HCT116 (cell line): ENCODE data around the gene SLC44A3. TPM values are rescaled to one million over a fixed set of nuclear protein-coding genes. Genes with fewer than 3 reads are reported as not detected.

ENCODE experiments used
- ATAC-seq: fragments of 200-7000 bp; cut with Tn5 transposase; 2 replicates; pipeline ENCODE4 v1.9.1; 2020; ENCODE audit warnings: mild to moderate bottlenecking, moderate library complexity
- BruUV-seq: library from RNA; stranded (reverse); fragments of 400-500 nt; replicated peaks from 2 replicates; lab custom pipeline; 2021; lab: Mats Ljungman, UMichigan
- CTCF ChIA-PET: fragments of 300-600 bp; sonication (Branson Sonifier 250); formaldehyde crosslinking; loops from one replicate; lab custom pipeline; 2021; ENCODE audit warnings: antibody characterized with exemption; lab: Charles Lee
- POLR2A ChIA-PET: fragments of 300-600, 350-600 bp; sonication (Branson Sonifier 250); formaldehyde crosslinking; loops from one replicate; lab custom pipeline; 2021; ENCODE audit warnings: antibody characterized with exemption; lab: Charles Lee
- RAD21 ChIA-PET, 2 experiments: fragments of 300-600 bp; sonication (Branson Sonifier 250); formaldehyde crosslinking; loops; one replicate each; lab custom pipeline; 2023; ENCODE audit warnings: low total read pairs in 2 of 2; ENCODE audit not compliant: uncharacterized antibody in 2 of 2, unreplicated experiment in 2 of 2, low non-redundant PET in 1 of 2; lab: Charles Lee
- DNase-seq: peaks from one replicate; pipeline ENCODE4 v3.0.0-alpha.2; 2010; ENCODE audit warnings: low read depth, low spot score
- H2AFZ ChIP-seq: fragments of 200-600 bp; shearing (Covaris generic), sonication (generic); 2 replicates; pipeline ENCODE4 v1.6.1; 2017; ENCODE audit warnings: low read depth, mixed run types, mixed read lengths, antibody characterized with exemption, low read length; ENCODE audit not compliant: poor library complexity, severe bottlenecking
- H3K27ac ChIP-seq: 2 replicates; pipeline ENCODE4 v1.5.1; 2012; ENCODE audit warnings: low read depth, low read length
- H3K27me3 ChIP-seq: fragments of 200-600 bp; sonication (generic); 2 replicates; pipeline ENCODE4 v1.6.1; 2016; ENCODE audit warnings: mixed run types, low read length, mixed read lengths; ENCODE audit not compliant: insufficient read depth
- H3K36me3 ChIP-seq, 2 experiments: fragments of 200-500 bp in 1 of 2; fragments of 200-600 bp in 1 of 2; sonication (Bioruptor generic) in 1 of 2; sonication (generic) in 1 of 2; 2 replicates each; pipeline versions ENCODE4 v1.5.1 to v1.6.1; 2014 to 2016; ENCODE audit warnings: low read length in 2 of 2, inconsistent platforms in 1 of 2, mixed read lengths in 1 of 2, mixed run types in 1 of 2; ENCODE audit not compliant: insufficient read depth in 2 of 2, control insufficient read depth in 1 of 2
- H3K4me1 ChIP-seq, 2 experiments: fragments of 200-600 bp in 1 of 2; sonication (generic) in 1 of 2; 2 replicates each; pipeline versions ENCODE4 v1.5.1 to v1.6.1; 2012 to 2017; ENCODE audit warnings: low read length in 2 of 2, inconsistent platforms in 1 of 2, mild to moderate bottlenecking in 1 of 2, mixed read lengths in 1 of 2, mixed run types in 1 of 2, moderate library complexity in 1 of 2; ENCODE audit not compliant: insufficient read depth in 2 of 2, control insufficient read depth in 1 of 2
- H3K4me2 ChIP-seq: fragments of 200-600 bp; sonication (generic); 2 replicates; pipeline ENCODE4 v1.6.1; 2017; ENCODE audit warnings: mixed run types, low read length, mixed read lengths
- H3K4me3 ChIP-seq, 2 experiments: fragments of 200-600 bp in 1 of 2; sonication (generic) in 1 of 2; replicated peaks in 1 of 2; 2 replicates each; pipeline ENCODE4 v1.5.1; 2011 to 2016; ENCODE audit warnings: low read length in 2 of 2, control low read depth in 1 of 2, low read depth in 1 of 2, mild to moderate bottlenecking in 1 of 2, mixed read lengths in 1 of 2, mixed run types in 1 of 2
- H3K79me2 ChIP-seq: fragments of 200-600 bp; sonication (generic); 2 replicates; pipeline ENCODE4 v1.6.1; 2017; ENCODE audit warnings: mild to moderate bottlenecking, mixed run types, low read length, moderate library complexity, mixed read lengths; ENCODE audit not compliant: insufficient read depth
- H3K9ac ChIP-seq: fragments of 200-600 bp; sonication (generic); 2 replicates; pipeline ENCODE4 v1.6.1; 2016; ENCODE audit warnings: low read length, mixed read lengths
- H3K9me2 ChIP-seq: fragments of 200-600 bp; sonication (generic), shearing (Covaris generic); 2 replicates; pipeline ENCODE4 v1.6.1; 2017; ENCODE audit warnings: mixed run types, mild to moderate bottlenecking, moderate library complexity; ENCODE audit not compliant: insufficient read depth
- H3K9me3 ChIP-seq, 2 experiments: fragments of 200-500 bp in 1 of 2; fragments of 200-600 bp in 1 of 2; sonication (Bioruptor generic) in 1 of 2; sonication (generic) in 1 of 2; 2 replicates each; pipeline ENCODE4 v1.6.1; 2014 to 2017; ENCODE audit warnings: low read length in 2 of 2, mixed read lengths in 2 of 2, inconsistent platforms in 1 of 2, low read depth in 1 of 2, mild to moderate bottlenecking in 1 of 2, mixed run types in 1 of 2, moderate library complexity in 1 of 2; ENCODE audit not compliant: control insufficient read depth in 1 of 2, insufficient read depth in 1 of 2
- H4K20me1 ChIP-seq: fragments of 200-600 bp; sonication (generic), shearing (Covaris generic); 2 replicates; pipeline ENCODE4 v1.6.1; 2017; ENCODE audit warnings: mixed run types, mild to moderate bottlenecking, moderate library complexity; ENCODE audit not compliant: insufficient read depth
- CBX3 ChIP-seq: IDR thresholded peaks from 2 replicates; pipeline ENCODE4 v1.6.1; 2012; ENCODE audit warnings: low read depth
- EGR1 ChIP-seq: IDR thresholded peaks from 2 replicates; pipeline ENCODE4 v1.6.1; 2012; ENCODE audit warnings: low read depth
- EZH2 ChIP-seq: fragments of 200-600 bp; sonication (generic); IDR thresholded peaks from 2 replicates; pipeline ENCODE4 v1.6.1; 2017; ENCODE audit warnings: antibody characterized with exemption, mixed run types
- EZH2phosphoT487 ChIP-seq: fragments of 200-600 bp; IDR thresholded peaks from 2 replicates; pipeline ENCODE4 v1.6.1; 2018; ENCODE audit warnings: antibody characterized with exemption, borderline replicate concordance
- FOSL1 ChIP-seq: IDR thresholded peaks from 2 replicates; pipeline ENCODE4 v1.6.1; 2012; ENCODE audit warnings: low read depth
- JUND ChIP-seq: IDR thresholded peaks from 2 replicates; pipeline ENCODE4 v1.6.1; 2012
- RAD21 ChIP-seq: IDR thresholded peaks from 2 replicates; pipeline ENCODE4 v1.6.1; 2012; ENCODE audit warnings: low read depth, mild to moderate bottlenecking
- SP1 ChIP-seq: IDR thresholded peaks from 2 replicates; pipeline ENCODE4 v1.6.1; 2012; ENCODE audit warnings: low read depth
- SRF ChIP-seq: IDR thresholded peaks from 2 replicates; pipeline ENCODE4 v1.6.1; 2012; ENCODE audit warnings: low read depth
- ZNF274 ChIP-seq: fragments of 200-500 bp; sonication (Bioruptor generic); IDR thresholded peaks from 2 replicates; pipeline ENCODE4 v1.6.1; 2014; ENCODE audit warnings: mild to moderate bottlenecking, low read depth, low read length, inconsistent platforms
- intact Hi-C: fragments of 100-400 bp; cut with micrococcal nuclease; formaldehyde crosslinking; loops from 2 replicates; pipeline ENCODE4 v1.10.0; 2022
- total RNA-seq: library from RNA; stranded (reverse); gene quantifications from one replicate; pipeline ENCODE4 v1.2.1, GENCODE V29; 2021; ENCODE audit not compliant: unreplicated experiment
- TF ChIP-seq, protein P1 (sequence below): IDR thresholded peaks from 2 replicates; pipeline ENCODE4 v1.6.1; 2012
- TF ChIP-seq, protein P2 (sequence below): IDR thresholded peaks from 2 replicates; pipeline ENCODE4 v1.6.1; 2012
- TF ChIP-seq, protein P3 (sequence below): IDR thresholded peaks from 2 replicates; pipeline ENCODE4 v1.6.1; 2011; ENCODE audit warnings: mild to moderate bottlenecking, low read length, moderate library complexity; ENCODE audit not compliant: insufficient replicate concordance; ENCODE audit errors: extremely low read depth

SLC44A3 gene
- total RNA-seq, 1 experiment from 2014 or later = 9.6 TPM

DNA sequence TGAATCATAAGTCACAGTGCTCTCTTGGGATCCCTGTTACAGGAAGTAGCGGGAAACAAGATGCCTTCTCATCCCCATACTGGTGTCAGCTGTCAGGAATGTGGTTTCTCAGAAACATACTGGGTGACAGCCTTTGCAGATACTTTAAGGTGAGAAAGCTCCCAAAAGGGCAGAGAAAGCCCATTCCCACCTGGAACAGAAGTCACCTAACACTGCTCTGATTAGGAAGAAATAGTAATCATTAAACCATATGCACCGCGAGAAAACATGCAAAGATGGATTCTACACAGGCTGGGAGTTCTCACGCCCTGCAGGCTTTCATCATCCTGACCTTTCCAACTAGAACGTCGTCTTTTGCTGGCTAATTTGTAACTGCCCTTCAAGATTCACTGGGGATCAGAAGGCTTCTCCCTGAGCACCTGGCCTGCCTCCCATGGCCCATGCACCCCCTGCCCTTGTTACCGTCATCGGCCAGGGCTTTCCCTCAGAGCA lies 46.2 kb upstream of the SLC44A3 start:
- H3K27ac ChIP-seq = peak overlapping the region; percentile 15; the same call in 1 of the 2 replicates
- peak overlapping the region; percentile 37 for H3K9ac ChIP-seq
- H3K4me2 ChIP-seq = peak overlapping the region; percentile 48
- no peaks in the 10 kb centered on the region for H3K79me2 ChIP-seq
- H4K20me1 ChIP-seq = no peaks in the 10 kb centered on the region
- RAD21 ChIA-PET = no interaction called here
- H3K9me2 ChIP-seq = no peaks in the 10 kb centered on the region
- no peaks in the 10 kb centered on the region for H3K36me3 ChIP-seq
- H3K4me1 ChIP-seq = peaks cover 13 to 35% of the 10 kb centered on the region in 2 experiments
- TF ChIP-seq, protein P1, sequence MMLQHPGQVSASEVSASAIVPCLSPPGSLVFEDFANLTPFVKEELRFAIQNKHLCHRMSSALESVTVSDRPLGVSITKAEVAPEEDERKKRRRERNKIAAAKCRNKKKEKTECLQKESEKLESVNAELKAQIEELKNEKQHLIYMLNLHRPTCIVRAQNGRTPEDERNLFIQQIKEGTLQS = no peak
- TF ChIP-seq RAD21 = no peak; the same call in 1 of the 2 replicates
- TF ChIP-seq FOSL1 = peak; percentile 70
- peak; percentile 71 for TF ChIP-seq SP1
- peak; percentile 58 for TF ChIP-seq JUND
- TF ChIP-seq EGR1 = no peak
- TF ChIP-seq, protein P2, sequence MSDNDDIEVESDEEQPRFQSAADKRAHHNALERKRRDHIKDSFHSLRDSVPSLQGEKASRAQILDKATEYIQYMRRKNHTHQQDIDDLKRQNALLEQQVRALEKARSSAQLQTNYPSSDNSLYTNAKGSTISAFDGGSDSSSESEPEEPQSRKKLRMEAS = peak; percentile 57; the same call in 1 of the 2 replicates
- TF ChIP-seq CBX3 = 0 out of 2 replicates have a peak, but pooled peaks have one; percentile 28
- TF ChIP-seq ZNF274 = no peak
- ATAC-seq (peak; percentile 80), DNase-seq (peak; percentile 32)
- CTCF ChIA-PET = interaction anchor here (1.1 kb wide), 1 partner anchor 30 kb away, joined by 3 read pairs; no protein-coding TSS in a partner anchor
- POLR2A ChIA-PET = no interaction called here
- peak overlapping the region in 1 of 2 experiments; percentile 3; a peak in 1 of 4 replicates for H3K4me3 ChIP-seq
- intact Hi-C loops = no loop called here
- BruUV-seq = no TSS peak
- no peak overlapping the region for H2AFZ ChIP-seq
- no peaks in the 10 kb centered on the region for H3K9me3 ChIP-seq
- H3K27me3 ChIP-seq = no peaks in the 10 kb centered on the region

DNA sequence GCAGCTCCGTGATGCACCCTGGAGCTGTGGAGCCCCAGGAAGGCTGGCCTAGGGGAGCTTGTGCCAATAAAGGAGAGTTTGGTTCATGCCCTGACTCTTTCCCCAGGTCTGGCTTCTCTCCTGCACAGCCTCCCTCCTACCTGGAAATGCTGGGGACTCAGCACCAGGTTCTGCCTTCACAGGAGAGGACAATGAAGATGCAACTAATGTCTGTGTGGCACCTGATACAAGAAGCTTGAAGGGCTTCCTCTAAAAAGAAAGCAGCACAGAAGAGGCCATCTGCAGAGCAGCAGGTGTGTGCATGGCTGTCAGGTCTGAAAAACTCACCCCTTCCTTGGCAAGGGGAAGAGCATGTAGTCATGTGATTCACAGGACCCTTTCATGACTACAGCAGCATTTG lies 43.7 kb upstream of the SLC44A3 start:
- Histone ChIP-seq H2AFZ (no peak overlapping the region), H3K4me2 (no peak overlapping the region), H3K27ac (no peak overlapping the region), H3K27me3 (no peaks in the 10 kb centered on the region), H3K4me3 (no peak overlapping the region), H3K4me1 (peaks cover 13 to 35% of the 10 kb centered on the region in 2 experiments), H3K9me3 (no peaks in the 10 kb centered on the region), H3K9ac (no peak overlapping the region), H4K20me1 (no peaks in the 10 kb centered on the region), H3K9me2 (no peaks in the 10 kb centered on the region), H3K79me2 (no peaks in the 10 kb centered on the region), H3K36me3 (no peaks in the 10 kb centered on the region)
- RAD21 ChIA-PET = no interaction called here
- CTCF ChIA-PET = no interaction called here
- POLR2A ChIA-PET = no interaction called here
- intact Hi-C loops = no loop called here
- ATAC-seq (no peak), DNase-seq (no peak)
- BruUV-seq = no TSS peak
- TF ChIP-seq SRF (no peak), FOSL1 (no peak), EZH2 (no peak), EZH2phosphoT487 (no peak)
- TF ChIP-seq, protein P3, sequence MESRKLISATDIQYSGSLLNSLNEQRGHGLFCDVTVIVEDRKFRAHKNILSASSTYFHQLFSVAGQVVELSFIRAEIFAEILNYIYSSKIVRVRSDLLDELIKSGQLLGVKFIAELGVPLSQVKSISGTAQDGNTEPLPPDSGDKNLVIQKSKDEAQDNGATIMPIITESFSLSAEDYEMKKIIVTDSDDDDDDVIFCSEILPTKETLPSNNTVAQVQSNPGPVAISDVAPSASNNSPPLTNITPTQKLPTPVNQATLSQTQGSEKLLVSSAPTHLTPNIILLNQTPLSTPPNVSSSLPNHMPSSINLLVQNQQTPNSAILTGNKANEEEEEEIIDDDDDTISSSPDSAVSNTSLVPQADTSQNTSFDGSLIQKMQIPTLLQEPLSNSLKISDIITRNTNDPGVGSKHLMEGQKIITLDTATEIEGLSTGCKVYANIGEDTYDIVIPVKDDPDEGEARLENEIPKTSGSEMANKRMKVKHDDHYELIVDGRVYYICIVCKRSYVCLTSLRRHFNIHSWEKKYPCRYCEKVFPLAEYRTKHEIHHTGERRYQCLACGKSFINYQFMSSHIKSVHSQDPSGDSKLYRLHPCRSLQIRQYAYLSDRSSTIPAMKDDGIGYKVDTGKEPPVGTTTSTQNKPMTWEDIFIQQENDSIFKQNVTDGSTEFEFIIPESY = no peak
- TF ChIP-seq, protein P2 = no peak
